Large intestine (tissue), 3 donors: ENCODE results near the gene SORCS2. TPM values are rescaled to one million over a fixed set of nuclear protein-coding genes. Genes with fewer than 3 reads are reported as not detected.

Source experiments
- DNase-seq, 2 donors: peaks; one replicate each; pipeline versions ENCODE4 v3.0.0 to v3.0.0-alpha.2; 2013
- H3K27ac ChIP-seq: one replicate; pipeline ENCODE4 v1.5.1; 2013; ENCODE audit warnings: low read length
- H3K27me3 ChIP-seq: 2 replicates; pipeline ENCODE4 v1.6.1; 2013; ENCODE audit warnings: low read length; ENCODE audit not compliant: control insufficient read depth, insufficient read depth
- H3K36me3 ChIP-seq: 2 replicates; pipeline ENCODE4 v1.6.1; 2013; ENCODE audit warnings: low read length; ENCODE audit not compliant: control insufficient read depth, insufficient read depth
- H3K4me1 ChIP-seq: one replicate; pipeline ENCODE4 v1.6.1; 2013; ENCODE audit warnings: low read length; ENCODE audit not compliant: control insufficient read depth, insufficient read depth
- H3K4me3 ChIP-seq: one replicate; pipeline ENCODE4 v1.5.1; 2013; ENCODE audit warnings: low read length
- H3K9me3 ChIP-seq: one replicate; pipeline ENCODE4 v1.6.1; 2013; ENCODE audit warnings: mild to moderate bottlenecking, low read depth, low read length, moderate library complexity; ENCODE audit not compliant: control insufficient read depth
- WGBS: methylation state at CpG from one replicate; pipeline ENCODE4 v1.1.5; 2013; ENCODE audit warnings: low lambda C conversion rate; ENCODE audit not compliant: insufficient coverage; 5-methylcytosine and 5-hydroxymethylcytosine counted together
- polyA plus RNA-seq: library from polyadenylated mRNA; unstranded; fragments of 120-200 nt; gene quantifications from one replicate; pipeline ENCODE4 v1.2.1, GENCODE V29; 2013

SORCS2 gene
- polyA plus RNA-seq, 1 donor, result 3.6 TPM

DNA sequence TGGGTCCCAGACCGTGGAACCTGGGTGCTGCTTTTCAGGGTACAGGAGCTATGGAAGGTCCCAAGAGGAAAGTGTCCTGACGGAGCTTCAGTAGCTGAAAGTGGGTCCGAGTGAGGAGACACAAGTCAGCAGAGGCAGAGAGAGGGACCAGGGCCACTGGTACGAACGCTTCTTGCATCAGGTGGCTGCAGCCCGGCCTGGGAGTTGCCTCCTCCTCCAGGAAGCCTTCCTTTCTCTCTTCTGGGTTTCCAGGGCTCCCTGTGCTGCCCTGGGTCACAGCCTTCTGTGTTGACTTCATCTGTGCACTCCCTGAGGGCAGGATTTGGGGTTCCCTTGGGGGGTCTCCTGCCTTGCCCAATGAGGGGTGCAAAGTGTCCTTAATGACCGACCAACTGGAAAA lies 94.5 kb downstream of the SORCS2 start:
- WGBS, result no CpG with 5 or more reads among the region's 7 CpGs

DNA sequence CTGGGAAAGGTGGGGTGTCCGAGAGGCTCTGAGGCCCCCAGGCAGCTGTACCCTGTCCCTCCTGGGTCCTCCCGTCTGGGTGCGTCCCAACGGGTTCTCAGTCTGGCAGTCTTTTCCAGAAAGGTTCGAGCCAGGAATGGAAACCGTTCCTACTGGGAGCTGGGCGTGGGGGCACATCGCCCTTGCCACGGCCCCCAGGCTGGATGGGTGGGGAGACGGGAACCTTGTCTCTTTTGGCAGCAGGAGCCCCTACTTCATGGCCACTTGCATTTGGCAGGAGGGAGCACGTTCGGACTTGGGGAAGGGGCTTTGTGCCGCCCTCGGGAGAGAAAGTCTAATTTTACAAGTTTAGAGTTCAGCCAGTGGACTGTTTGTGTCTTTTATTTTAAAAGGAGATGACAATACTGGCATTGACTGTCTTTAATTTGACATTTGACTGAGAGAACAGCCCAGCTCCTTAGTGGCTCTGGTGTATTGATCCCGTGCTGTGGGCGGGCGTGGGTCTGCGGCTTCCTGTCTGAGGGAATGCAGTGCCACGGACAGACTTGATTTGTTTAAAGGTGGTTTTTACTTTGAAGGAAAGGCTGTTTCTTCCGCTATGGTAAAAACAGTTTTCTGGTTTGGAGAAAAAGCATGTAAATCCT lies 95.1 kb downstream of the SORCS2 start:
- H3K4me3 ChIP-seq, result no peak overlapping the region
- WGBS, result no CpG with 5 or more reads among the region's 20 CpGs
- DNase-seq, result no peak

More for the DNA sequence above, 94.5 kb downstream of the SORCS2 start:
- Histone ChIP-seq H3K36me3 (no peaks in the 10 kb centered on the region), H3K27ac (no peak overlapping the region), H3K9me3 (no peaks in the 10 kb centered on the region), H3K4me3 (no peak overlapping the region), H3K27me3 (peaks cover 11% of the 10 kb centered on the region), H3K4me1 (peaks cover 3% of the 10 kb centered on the region)
- DNase-seq, result no peak

GRCh38 chr4:7287918-7288280 lies 95.6 kb downstream of the SORCS2 start:
- Histone ChIP-seq H3K9me3 (no peaks in the 10 kb centered on the region), H3K36me3 (no peaks in the 10 kb centered on the region), H3K27me3 (peaks cover 11% of the 10 kb centered on the region), H3K4me1 (peaks cover 3% of the 10 kb centered on the region), H3K27ac (no peak overlapping the region), H3K4me3 (no peak overlapping the region)
- no peak for DNase-seq
- 100% methylated on average over 2 of the region's 18 CpGs for WGBS

More for the DNA sequence above, 95.1 kb downstream of the SORCS2 start:
- H3K27ac ChIP-seq, result no peak overlapping the region
- H3K27me3 ChIP-seq, result peaks cover 11% of the 10 kb centered on the region
- no peaks in the 10 kb centered on the region for H3K36me3 ChIP-seq
- H3K4me1 ChIP-seq, result peaks cover 3% of the 10 kb centered on the region
- no peaks in the 10 kb centered on the region for H3K9me3 ChIP-seq

DNA sequence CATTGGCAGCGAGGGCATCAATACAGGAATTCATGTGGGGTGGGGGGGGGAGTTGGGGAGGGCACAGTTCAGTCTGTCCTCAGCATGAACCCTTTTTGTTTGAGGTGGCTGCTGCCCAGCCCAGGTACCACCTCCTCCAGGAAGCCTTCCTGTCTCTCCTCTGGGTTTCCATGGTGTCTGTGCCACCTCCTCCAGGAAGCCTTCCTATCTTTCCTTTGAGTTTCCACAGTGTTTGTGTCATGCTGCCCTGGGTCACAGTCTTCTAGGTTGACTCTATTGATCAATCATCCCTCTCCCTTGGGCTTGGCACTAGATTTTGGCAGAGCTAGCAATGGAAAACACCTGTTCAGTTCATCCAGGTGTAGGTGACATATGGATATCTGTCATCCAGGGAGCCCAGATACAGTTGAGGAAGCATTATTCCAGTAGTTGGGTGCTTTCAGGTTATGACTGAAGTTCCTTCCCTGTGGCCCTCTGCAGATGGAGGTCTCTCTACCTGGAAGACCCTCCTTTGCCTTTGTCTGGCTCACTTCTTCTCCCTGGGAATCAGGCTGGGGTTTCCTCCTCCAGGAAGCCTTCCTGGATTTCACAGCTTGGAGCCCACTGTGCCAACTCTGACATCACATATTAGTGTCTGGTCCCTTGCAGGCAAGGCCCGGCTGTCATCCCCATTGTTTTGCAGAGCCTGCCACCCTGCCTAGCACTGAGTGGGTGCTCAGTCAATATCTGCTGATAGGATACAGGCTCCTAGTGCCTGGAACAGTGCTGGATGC lies 96.6 kb downstream of the SORCS2 start:
- DNase-seq, result no peak
- H3K4me1 ChIP-seq, result peaks cover 3% of the 10 kb centered on the region
- H3K9me3 ChIP-seq, result no peaks in the 10 kb centered on the region
- H3K27me3 ChIP-seq, result peaks cover 11% of the 10 kb centered on the region
- no CpG with 5 or more reads among the region's 2 CpGs for WGBS
- H3K4me3 ChIP-seq, result no peak overlapping the region
- no peak overlapping the region for H3K27ac ChIP-seq
- H3K36me3 ChIP-seq, result no peaks in the 10 kb centered on the region

DNA sequence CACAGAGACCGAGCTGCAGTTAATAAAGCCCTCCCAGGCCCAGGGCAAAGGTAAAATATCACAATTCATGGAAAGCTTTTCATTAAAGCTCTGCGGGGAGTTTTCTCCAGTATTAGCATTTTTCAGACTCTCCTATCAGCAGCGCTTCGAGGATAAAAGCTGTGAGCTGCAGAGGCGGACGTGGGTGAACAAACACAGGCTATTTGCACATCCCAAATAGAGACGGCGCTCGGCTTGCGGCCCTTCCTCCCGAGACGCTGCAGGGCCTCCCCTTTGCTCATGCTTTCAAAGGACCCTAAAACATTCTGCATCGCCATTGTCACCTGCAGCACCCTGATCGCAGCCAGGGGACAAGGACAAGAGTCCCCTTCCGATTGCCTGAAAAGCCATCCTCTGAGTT lies 97.3 kb downstream of the SORCS2 start:
- no peak overlapping the region for H3K27ac ChIP-seq
- no peaks in the 10 kb centered on the region for H3K36me3 ChIP-seq
- H3K4me1 ChIP-seq, result peaks cover 3% of the 10 kb centered on the region
- peaks cover 11% of the 10 kb centered on the region for H3K27me3 ChIP-seq
- DNase-seq, result no peak
- H3K9me3 ChIP-seq, result no peaks in the 10 kb centered on the region
- no CpG with 5 or more reads among the region's 15 CpGs for WGBS
- H3K4me3 ChIP-seq, result no peak overlapping the region

- peaks cover under 1% of the 10 kb centered on the region for H3K4me1 ChIP-seq
- H3K27me3 ChIP-seq, result peaks cover 11% of the 10 kb centered on the region
- H3K9me3 ChIP-seq, result no peaks in the 10 kb centered on the region
- no peak overlapping the region for H3K27ac ChIP-seq
- H3K4me3 ChIP-seq, result no peak overlapping the region
- no peak for DNase-seq
- WGBS, result no CpG with 5 or more reads among the region's 19 CpGs
- H3K36me3 ChIP-seq, result no peaks in the 10 kb centered on the region
These were observed 99.2 kb downstream of the SORCS2 start for GRCh38 chr4:7291372-7292114.

DNA sequence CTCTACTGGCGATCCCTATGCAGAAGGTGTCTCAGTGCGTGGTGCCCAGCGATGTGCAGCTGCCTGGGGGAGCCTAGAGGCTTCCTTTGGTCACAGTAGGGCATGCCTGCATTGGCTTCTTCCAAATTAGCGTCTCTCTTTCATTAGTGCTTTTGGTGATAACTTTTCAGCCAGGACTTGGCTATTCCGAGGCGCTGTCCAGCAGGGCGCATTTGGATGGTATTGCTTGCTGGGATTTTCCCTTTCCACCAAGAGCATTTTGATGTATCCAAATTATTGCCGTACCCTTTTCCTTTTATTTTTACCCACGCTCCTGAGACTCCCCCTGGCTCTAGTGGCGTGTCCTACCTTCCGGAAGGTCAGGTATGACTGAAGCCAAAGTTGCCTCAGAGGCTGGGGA lies 101.4 kb downstream of the SORCS2 start:
- Histone ChIP-seq H3K36me3 (no peaks in the 10 kb centered on the region), H3K4me3 (no peak overlapping the region), H3K27ac (no peak overlapping the region), H3K9me3 (no peaks in the 10 kb centered on the region), H3K4me1 (no peaks in the 10 kb centered on the region), H3K27me3 (peaks cover 15% of the 10 kb centered on the region)
- no CpG with 5 or more reads among the region's 11 CpGs for WGBS
- no peak for DNase-seq

DNA sequence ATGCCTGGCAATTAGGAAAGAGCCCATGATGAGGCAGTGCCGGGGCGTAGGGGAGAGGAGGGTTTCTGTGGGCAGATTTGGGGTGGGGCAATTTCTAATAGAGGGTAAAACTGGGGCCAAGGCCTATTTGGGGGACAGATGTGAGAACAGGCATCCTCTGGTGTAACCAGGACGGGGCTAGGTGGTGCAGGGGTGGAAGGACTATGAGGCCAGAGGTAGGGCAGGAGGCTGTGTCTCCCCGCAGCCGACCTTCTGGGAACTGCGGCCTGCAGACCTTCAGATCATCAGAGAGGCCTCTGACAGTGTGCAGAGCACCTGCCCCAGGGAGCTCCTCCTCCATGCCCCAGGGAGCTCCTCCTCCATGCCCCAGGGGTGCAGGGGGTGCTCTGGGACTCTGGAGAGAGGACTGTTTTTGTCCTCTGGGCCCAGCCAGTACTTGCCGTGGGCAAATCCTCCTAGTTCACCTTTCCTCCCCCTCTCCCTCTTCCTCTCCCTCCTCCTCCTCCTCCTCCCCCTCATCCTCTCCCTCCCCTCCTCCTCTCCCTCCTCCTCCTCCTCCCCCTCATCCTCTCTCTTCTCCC lies 101.9 kb downstream of the SORCS2 start:
- H3K27me3 ChIP-seq, result peaks cover 11% of the 10 kb centered on the region
- no peak overlapping the region for H3K4me3 ChIP-seq
- H3K9me3 ChIP-seq, result no peaks in the 10 kb centered on the region
- no peak overlapping the region for H3K27ac ChIP-seq
- no peaks in the 10 kb centered on the region for H3K4me1 ChIP-seq
- DNase-seq, result no peak
- no CpG with 5 or more reads among the region's 7 CpGs for WGBS
- no peaks in the 10 kb centered on the region for H3K36me3 ChIP-seq

- no CpG with 5 or more reads among the region's 22 CpGs for WGBS
- Histone ChIP-seq H3K4me1 (no peaks in the 10 kb centered on the region), H3K9me3 (no peaks in the 10 kb centered on the region), H3K4me3 (no peak overlapping the region), H3K27ac (no peak overlapping the region), H3K36me3 (no peaks in the 10 kb centered on the region), H3K27me3 (peaks cover 4% of the 10 kb centered on the region)
- peak; percentile 22 to 26 for DNase-seq
These were observed 103.0 kb downstream of the SORCS2 start for GRCh38 chr4:7295197-7295910.
